MV-4-11 (cell line): ENCODE data around the gene ANKRD11.
"Not testable (repeated sequence)": the region's sequence is repeated elsewhere in the genome, so short reads cannot be mapped to it uniquely, and the experiment has no call there.

Experiments
- DNase-seq: peaks from one replicate; lab custom pipeline; 2025; lab: John Stamatoyannopoulos, UW

Gene ANKRD11

DNA sequence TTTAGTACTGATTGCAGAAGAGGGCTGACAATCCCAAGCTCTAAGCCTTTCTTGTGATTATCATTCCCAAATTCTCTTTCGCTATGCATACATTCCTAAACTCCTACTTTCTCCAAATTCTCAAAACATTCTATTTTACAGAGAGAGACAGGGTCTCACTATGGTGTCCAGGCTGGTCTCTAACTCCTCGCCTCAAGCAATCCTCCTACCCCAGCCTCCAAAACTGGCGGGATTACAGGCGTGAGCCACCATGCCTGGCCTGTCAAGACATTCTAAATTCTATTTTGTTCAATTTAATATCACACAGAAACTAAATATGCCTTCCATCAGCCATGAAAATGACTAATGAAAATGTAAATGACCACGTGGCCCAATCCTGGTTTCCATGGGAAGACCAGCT is 39.8 kb downstream of the ANKRD11 start:
- DNase-seq: no peak

DNA sequence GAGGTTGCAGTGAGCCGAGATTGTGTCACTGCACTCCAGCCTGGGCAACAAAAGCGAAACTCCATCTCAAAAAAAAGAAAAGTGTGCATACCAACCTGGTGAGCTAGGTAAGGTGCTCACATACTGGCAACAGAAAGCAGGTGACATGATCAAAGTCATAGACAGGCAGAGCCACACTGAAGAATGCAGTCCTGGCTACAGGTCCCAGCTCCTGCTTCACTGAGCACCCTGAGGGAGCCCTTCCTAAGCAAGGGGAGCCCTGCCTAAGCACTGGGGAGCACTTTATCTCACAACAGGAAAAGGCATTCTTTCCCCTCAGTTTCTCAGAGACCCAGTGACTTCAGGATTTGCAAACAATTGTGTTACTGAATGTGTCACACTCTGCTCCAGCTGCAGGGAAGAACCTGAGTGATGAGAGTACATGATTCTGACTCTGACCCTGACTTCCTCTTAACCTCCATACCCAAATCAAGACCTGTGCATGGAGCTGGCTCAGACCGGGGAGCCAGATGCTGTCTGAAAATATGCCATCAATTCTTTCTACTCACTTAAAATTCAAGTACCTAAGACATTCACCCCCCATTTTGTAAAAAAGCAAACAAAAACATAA is 40.5 kb downstream of the ANKRD11 start:
- peak; percentile 33 for DNase-seq

DNA sequence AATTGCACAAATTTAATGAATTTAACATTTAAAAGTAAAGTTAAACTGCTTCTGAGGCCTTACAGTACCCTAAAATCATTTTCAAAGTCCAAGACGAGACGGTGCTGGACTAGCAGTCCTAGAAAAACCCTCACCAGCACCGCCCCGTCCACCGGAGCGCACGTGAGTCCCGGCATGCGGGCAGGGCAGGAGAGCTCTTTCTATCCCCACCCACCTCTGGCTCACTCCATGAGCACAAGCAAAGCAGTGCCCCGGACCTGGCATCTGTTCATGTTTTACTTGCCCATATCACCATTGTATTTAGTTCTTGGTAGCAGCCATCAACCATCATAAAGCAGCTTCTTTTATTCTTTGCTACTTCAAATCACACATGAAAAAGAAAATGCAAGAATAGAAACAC is 41.7 kb downstream of the ANKRD11 start:
- DNase-seq: no peak

DNA sequence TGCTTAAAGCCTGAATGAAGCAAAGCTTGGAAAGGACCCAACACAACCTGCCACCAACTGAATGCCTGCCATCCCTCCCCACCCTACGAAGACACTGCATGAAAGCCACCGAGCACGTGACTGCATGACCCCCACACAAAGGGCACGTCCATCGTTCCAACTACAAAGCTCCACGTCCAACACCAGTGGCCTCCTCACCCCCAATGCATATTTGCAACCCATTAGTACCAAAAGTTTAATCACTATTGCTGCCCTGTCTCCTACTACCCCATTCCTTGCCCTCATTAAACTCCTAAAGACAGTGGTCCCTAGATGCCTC is 43.4 kb downstream of the ANKRD11 start:
- no peak for DNase-seq

DNA sequence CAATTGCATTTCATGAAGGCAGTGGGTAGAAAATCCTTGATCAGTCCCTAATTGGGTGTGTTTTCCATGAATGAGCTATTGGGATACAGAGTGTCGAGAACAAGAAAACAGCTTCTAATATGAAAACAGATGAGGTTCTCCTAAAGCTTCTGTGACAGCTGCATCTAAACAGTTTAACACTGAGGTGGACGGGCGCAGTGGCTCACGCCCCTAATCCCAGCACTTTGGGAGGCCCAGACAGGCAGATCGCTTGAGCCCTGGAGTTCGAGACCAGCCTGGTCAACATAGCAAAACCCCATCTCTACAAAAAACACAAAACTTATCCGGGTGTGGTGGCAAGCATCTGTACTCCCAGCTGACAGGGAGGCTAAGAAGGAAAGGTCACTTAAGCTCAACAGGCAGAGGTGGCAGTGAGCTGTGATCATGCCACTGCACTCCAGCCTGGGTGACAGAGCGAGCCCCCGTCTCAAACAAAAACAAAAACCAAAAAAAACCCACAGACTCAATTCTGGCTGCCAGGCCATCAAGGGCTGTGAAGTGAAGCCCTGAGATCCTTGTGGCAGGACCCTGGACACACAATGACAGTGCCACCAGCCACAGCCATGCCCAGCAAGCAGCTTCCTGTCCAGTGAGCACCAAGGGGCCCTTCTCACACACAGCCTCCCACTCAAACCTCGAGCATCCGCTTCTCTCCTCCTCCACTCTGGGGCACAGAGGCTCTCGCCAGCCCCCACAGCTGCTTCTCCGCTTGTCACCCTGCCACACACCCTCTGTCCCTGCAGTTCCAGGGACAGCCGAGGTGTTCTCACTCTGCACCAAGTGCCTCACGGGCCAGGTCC is 44.0 kb downstream of the ANKRD11 start:
- no peak for DNase-seq

DNA sequence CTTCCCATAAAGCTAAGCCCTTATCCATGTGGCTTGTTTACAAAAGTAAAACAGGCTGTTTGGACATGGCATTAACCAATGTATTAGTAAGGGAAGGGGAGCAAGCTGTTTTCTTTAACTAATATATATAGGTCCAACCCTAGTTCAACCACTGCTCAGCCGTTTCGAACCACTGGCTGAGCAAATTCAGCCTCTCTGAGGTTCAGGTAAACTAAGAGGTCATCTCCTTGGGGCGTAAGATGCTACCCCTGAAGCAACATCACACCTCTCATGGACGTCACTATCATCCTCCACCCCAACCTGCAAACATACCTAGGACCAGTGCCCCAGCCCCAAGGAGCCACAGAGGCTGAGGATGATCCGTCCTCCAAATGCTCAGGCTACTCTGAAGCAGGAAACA is 45.2 kb downstream of the ANKRD11 start:
- no peak for DNase-seq

DNA sequence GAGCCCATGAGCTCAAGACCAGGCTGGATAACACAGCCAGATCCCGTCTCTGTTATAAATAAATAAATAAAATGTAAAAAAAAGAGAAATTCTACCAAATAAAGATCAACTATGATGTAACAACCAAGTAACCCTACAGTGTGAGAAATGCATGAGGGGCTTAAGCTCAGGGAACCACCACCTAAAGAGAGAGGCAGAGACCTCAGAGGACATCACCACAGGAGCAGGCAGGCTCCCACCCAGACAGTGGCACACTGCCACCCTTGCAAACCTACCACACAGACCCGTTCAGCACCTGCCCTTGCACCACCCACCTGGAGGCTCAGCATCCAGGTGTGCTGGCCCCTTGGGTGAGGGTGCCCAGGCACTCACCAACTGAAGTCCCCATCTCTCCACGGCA is 45.6 kb downstream of the ANKRD11 start:
- no peak for DNase-seq

DNA sequence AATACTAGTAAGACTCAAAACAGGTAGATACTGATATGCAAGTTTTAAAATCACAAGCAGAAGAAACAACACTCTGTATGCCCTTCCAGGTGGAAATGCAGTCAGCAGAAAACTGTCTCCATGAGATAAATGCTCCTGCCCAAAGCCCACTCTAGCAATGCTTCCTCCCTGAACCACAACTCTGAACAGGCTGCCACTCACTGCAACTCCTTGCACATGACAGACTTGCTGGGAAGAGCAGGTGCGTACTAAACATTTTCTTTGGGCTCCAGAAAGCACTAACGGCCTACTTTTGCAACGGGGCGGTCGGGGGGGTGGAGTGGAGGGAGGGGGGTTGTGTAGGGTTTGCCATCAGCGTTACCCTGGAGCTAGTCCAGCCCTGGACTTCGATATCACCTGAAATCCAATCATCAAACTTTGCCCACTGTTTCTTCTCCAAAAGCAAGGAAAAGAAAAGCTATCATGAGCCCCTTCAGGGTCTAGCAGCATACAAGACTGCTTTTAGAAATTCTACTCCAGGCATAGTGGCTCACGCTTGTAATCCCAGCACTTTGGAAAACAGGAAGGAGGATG is 46.1 kb downstream of the ANKRD11 start:
- no peak for DNase-seq

DNA sequence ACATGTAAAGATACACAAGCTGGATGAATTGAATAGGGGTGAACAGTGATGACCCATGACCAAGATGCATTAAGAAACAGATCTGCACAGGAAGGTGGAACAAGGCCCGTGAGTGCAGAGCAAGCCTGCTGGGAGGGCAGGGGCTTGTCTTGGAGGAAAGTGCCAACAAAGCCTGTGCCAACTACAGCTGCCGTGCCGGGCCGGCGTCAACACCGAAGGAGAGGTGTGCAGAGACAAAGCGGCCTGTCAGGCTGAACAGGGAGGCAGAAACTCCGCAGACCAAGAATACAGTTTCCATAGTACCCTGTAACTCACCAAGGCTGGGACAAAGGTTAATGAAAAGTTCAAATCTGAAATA is 46.7 kb downstream of the ANKRD11 start:
- no peak for DNase-seq

DNA sequence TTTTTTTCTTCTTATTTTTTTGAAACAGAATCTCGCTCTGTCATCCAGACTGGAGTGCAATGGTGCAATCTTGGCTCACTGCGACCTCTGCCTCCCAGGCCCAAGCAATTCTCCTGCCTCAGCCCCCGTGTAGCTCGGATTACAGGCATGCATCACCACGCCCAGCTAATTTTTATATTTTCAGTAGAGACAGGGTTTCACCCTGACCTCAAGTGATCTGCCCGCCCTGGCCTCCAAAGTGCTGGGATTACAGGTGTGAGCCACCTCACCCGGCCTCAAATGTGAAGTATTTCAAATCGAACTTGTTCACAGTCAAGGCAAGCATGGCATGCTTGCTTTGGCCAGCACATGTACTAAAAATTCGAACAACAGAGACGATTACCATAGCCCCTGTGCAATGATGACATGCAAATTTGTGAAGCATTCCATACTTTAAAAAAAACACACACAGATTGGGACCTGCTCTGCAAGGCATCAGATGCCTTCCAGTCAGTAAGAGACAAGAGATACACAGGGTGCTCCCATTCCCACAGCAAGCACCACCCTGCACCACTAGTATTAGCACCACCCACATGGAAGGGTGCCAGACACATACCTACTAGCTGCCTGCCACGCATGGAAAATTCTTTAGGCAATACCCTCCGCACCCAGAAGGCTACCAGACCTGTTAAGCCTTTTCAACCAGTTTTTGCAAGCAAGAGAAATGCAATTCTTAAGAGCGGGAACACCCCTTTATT is 47.2 kb downstream of the ANKRD11 start:
- DNase-seq: no peak

DNA sequence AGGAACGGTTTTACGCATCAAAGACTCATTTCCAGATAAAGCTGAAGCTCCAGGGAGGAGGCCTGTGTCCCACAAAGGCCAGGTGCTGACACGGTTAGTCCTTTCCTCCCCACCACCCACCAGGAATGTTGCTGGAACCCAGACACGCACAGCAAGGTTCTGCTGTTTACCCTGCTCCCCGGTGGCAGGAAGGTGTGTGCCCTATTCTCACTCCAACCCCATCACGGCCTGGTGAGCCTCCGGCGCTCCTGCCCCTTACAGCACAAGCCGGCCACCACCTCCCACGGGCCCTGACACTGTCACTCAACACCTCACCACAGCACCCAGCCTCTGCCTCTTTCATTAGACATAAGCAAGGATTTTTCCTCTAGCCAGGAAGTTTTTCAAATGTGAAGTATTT is 47.8 kb downstream of the ANKRD11 start:
- DNase-seq: no peak

DNA sequence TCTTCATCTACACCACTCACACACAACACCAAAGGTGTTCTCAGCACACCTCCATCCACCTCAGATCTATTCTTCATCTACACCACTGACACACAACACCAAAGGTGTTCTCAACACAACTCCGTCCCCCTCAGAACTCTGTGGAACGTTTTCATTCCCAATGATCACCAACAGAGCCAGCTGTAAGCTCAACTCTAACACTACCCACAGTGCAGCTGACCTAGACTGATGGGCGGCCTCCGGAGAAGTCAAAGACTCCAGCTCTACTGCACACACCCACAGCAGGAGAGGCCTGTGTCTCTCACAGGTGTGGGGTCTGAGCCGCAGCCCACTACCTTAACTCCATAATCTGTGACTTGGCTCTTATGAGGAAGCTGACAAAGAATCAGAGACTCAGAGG is 50.7 kb downstream of the ANKRD11 start:
- DNase-seq: no peak

DNA sequence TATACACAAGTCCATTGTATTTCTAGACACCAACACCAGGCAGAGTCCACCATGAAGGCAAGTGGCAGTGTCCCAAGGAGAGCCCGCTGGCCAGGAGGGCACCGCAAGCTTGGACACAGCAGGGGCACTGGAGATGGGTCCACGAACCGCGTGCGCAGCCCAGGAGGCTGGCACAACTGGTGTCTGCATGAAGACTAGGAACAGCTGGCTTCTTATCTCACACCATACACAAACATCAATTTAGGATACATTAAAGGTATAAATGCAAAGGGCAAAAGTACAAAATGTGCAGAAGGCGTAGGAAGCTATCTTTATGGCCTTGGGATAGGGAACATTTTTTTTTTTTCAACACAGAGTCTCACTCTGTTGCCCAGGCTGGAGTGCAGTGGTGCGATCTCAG is 52.4 kb downstream of the ANKRD11 start:
- DNase-seq: no peak

DNA sequence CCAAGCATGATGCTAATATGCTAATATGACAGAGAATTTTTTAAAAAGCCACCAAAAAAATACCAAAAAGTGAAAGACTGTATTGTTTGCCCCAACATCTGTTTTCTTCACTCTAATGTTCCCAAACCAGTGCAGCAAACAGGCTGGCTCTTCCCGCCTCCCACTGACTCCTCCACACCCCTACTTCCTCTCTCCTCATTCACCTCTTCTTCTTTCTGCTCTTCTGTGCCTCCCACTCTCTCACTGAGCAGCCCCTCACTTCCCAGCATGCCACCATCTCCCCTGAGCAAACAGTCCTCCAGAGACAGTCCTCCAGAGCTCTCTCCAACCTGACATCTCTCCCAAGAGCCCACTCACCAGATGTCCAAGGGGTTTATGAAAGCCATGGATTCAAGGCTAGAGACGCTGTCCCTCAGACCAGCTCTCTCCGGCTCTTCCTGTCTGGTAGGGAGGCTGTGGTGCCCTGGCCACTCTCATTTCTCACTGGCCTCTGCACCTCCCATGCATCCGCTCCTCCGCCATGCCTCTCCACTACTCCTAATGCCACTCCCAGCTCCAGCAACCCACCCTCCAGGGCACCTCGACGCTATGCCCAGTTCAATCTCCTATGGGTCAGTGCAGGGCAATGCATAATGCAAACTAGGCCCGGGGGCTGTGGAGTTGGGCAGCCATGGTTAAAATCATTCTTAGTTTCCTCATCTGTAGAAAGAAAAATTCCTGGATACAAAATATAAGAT is 52.9 kb downstream of the ANKRD11 start:
- DNase-seq: no peak

DNA sequence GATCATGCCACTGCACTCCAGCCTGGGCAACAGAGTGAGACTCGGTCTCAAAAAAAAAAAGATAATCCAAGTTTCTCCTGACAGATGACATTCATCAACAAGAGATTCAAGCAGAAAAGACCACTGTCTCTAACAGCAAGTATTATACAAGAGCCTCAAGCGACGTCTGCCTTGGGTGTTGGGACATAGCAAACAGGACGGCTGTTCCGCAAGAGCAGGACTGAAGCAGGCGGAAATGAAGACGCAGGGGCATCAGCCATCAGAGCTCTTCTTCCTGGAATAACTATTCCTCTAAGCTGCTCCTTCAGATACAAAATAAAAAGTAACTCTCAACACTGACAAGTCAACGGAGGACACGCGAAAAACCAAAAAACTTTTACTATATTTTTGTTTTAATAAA is 54.0 kb downstream of the ANKRD11 start:
- DNase-seq: peak; percentile 56

DNA sequence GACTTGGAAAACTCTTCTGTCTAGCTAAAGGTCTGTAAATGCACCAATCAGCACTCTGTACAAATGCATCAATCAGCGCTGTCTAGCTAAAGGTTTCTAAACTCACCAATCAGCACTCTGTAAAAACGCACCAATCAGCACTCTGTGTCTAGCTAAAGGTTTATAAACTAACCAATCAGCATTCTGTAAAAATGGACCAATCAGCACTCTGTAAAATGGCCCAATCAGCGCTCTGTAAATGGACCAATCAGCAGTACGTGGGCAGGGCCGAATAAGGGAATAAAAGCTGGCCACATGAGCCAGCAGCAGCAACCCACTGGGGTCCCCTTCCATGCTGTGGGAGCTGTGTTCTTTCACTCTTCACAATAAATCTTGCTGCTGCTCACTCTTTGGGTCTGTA is 55.3 kb downstream of the ANKRD11 start:
- not testable (repeated sequence) for DNase-seq

DNA sequence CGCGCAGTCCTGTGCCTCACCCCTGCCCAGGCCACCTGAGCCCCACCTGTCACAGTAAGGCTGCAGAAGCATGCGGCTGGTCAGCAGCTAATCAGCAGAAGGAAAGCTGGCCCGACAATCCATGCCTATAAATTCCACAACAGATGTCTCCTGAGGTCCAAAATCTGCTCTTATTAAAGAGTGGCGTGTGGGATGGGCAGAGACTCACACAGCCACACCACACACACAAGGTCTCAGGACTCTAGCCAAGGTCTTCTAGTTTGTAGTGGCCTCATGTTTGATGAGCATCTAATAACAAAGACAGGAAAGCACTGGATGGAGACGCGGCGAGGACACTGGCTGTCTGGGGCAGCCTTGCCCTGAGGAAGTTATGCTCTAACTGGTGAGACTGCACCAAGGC is 55.9 kb downstream of the ANKRD11 start:
- DNase-seq: no peak

DNA sequence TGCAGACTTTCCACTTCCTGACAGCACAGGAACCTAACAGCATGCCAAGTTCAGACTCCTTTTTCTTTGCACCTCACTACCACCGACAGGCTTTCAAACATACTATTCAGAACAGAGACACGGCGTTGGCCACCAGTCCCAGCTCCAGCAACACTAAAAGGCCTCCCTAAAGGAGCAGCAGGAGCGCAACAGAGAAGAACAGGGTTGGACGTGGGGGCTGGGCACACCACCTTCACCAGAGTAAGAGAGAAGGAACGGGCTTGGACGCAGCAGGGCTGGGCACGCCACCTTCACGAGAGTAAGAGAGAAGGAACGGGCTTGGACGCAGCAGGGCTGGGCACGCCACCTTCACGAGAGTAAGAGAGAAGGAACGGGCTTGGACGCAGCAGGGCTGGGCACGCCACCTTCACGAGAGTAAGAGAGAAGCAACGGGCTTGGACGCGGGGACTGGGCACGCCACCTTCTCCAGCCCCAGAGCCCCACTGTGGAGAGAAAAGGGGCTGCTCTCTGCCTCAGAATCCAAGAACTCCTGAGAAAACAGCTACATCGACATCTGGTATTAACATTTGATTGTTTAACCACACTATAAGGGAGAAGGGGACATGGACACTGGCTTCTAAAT is 56.9 kb downstream of the ANKRD11 start:
- DNase-seq: not testable (repeated sequence)

DNA sequence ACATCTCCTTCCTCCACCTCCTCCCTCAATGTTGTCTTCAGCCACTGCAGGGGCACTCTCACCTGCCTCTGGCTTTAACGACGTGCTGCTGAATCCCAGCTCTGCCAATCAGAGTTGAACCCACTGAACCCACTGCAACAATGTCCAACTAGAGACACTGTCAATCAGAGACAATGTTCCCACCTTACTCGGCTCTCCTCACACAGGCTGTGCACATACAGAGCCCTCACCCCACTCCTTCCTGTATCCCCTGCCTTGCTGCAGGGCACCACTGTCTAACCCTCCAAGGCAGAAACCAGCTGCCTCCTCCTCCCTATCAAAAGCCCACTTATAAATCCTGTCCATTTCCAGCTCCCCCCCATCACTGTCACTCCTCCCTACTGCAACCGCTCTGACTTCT is 58.7 kb downstream of the ANKRD11 start:
- no peak for DNase-seq

DNA sequence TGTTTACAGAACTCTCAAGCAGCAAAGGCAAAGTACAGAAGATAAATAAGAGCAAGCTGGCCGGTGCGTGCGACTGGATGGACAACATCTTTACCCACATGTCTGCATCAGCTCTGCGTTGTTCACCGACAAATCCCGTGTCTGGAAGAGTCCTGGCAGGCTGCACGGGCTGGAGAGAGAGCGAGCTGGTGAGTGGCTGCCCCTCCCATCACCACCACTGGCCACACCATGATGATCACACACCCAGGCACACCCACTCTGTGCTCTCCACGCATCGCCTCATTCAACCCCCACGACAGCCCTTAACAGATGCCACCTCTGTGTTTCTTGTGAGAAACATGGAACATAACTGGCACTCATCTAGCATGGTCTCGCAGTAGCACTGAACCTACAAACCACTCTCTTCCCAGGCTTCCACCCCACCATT is 59.2 kb downstream of the ANKRD11 start:
- DNase-seq: no peak

DNA sequence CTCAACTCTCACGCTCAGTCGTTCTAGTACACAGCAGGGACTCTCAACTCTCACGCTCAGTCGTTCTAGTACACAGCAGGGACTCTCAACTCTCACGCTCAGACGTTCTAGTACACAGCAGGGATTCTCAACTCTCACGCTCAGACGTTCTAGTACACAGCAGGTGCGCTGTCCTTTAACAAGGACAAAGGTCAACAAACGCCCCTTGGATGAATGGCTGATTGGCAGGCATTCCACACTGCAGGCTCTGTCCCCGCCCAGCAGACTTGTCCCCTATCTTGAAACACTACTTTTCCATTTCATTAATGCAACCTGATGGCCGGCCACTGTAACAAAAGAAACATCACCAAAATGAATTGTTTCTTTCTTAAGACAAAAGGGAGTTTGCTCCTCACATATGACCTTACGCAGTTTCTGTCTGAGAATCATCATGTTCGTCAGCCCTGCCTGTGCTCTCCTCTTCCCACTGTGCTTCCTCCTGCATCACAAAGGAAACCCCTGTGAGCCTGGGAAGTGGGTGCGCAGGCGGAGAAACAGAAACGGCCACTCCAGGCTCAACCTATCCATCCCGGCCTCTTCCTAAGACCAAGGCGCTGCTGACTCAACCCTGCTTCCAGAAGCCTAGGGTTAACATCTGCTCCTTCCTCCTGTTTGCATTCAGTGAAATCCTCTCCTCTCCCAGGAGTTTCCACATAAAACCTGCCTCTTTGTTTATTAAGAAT is 59.8 kb downstream of the ANKRD11 start:
- no peak for DNase-seq
